HepG2 (cell line): ENCODE measurements around the gene TMEM235. TPM values are rescaled to one million over a fixed set of nuclear protein-coding genes. Genes with fewer than 3 reads are reported as not detected.

Experiments
- ATAC-seq: fragments of 200-7000 bp; cut with Tn5 transposase; 3 replicates; pipeline ENCODE4 v1.9.1; 2020; ENCODE audit warnings: mild to moderate bottlenecking, moderate library complexity
- BruUV-seq: library from RNA; stranded (reverse); fragments of 400-500 nt; replicated peaks from 2 replicates; lab custom pipeline; 2021; lab: Mats Ljungman, UMichigan
- CTCF ChIA-PET: fragments of 300-600 bp; formaldehyde crosslinking; extraction: SDS; loops from one replicate; lab custom pipeline; 2021; ENCODE audit warnings: low total read pairs, inconsistent platforms, low intra/inter-chr PET ratio; lab: Yijun Ruan, JAX
- POLR2A ChIA-PET: fragments of 350-600 bp; sonication (Branson Sonifier 250); formaldehyde crosslinking; loops from one replicate; lab custom pipeline; 2020; ENCODE audit warnings: antibody characterized with exemption, inconsistent platforms; lab: Yijun Ruan, JAX
- DNase-seq: peaks from one replicate; pipeline ENCODE4 v3.0.0-alpha.2; 2015; ENCODE audit warnings: low spot score
- FAIRE-seq: peaks from 3 replicates; lab custom pipeline; 2011; peaks lifted over from hg19 to GRCh38; lab: Jason Lieb, UNC
- H2AFZ ChIP-seq: one replicate; pipeline ENCODE4 v1.6.1; 2011; ENCODE audit warnings: low read length, inconsistent platforms
- H3K27ac ChIP-seq: fragments of 300-600 bp; 3 replicates; pipeline ENCODE4 v1.8.0; 2011; ENCODE audit warnings: mixed run types, mild to moderate bottlenecking, mixed read lengths, low read length, inconsistent platforms; ENCODE audit not compliant: insufficient read depth; ENCODE audit errors: extremely low read length
- H3K27me3 ChIP-seq, 2 experiments: fragments of 200-600 bp in 1 of 2; 2 replicates in 1 of 2; 3 replicates in 1 of 2; pipeline versions ENCODE4 v1.6.0 to v1.8.0; 2011; ENCODE audit warnings: low read length in 2 of 2, mild to moderate bottlenecking in 2 of 2, moderate library complexity in 2 of 2, inconsistent platforms in 1 of 2; ENCODE audit not compliant: insufficient read depth in 2 of 2, control insufficient read depth in 1 of 2
- H3K36me3 ChIP-seq, 2 experiments: fragments of 200-600 bp in 1 of 2; replicated peaks in 1 of 2; 2 replicates in 1 of 2; 3 replicates in 1 of 2; pipeline versions ENCODE4 v1.5.1 to v1.8.0; 2011; ENCODE audit warnings: low read length in 2 of 2, inconsistent platforms in 1 of 2; ENCODE audit not compliant: insufficient read depth in 2 of 2, control insufficient read depth in 1 of 2
- H3K4me1 ChIP-seq: 2 replicates; pipeline ENCODE4 v1.5.1; 2012; ENCODE audit warnings: low read length, inconsistent platforms; ENCODE audit not compliant: insufficient read depth
- H3K4me2 ChIP-seq: 2 replicates; pipeline ENCODE4 v1.6.0; 2011; ENCODE audit warnings: low read depth, low read length, inconsistent platforms
- H3K4me3 ChIP-seq, 3 experiments: fragments of 200-600 bp in 1 of 3; sonication (generic), shearing (Covaris generic) in 1 of 3; replicated peaks in 1 of 3; 2 replicates each; pipeline ENCODE4 v1.5.1; 2011 to 2016; ENCODE audit warnings: low read length in 3 of 3, inconsistent platforms in 2 of 3, low read depth in 2 of 3, mild to moderate bottlenecking in 2 of 3, control low read depth in 1 of 3, mixed read lengths in 1 of 3; ENCODE audit not compliant: insufficient read depth in 1 of 3
- H3K79me2 ChIP-seq: one replicate; pipeline ENCODE4 v1.6.1; 2011; ENCODE audit warnings: low read length, inconsistent platforms; ENCODE audit not compliant: insufficient read depth
- H3K9ac ChIP-seq: 2 replicates; pipeline ENCODE4 v1.6.0; 2011; ENCODE audit warnings: mild to moderate bottlenecking, low read depth, low read length, inconsistent platforms; ENCODE audit not compliant: insufficient read depth
- H3K9me3 ChIP-seq: 2 replicates; pipeline ENCODE4 v1.5.1; 2012; ENCODE audit warnings: mild to moderate bottlenecking, low read length
- H4K20me1 ChIP-seq: 2 replicates; pipeline ENCODE4 v1.6.0; 2011; ENCODE audit warnings: inconsistent platforms, mild to moderate bottlenecking, low read length, moderate library complexity; ENCODE audit not compliant: insufficient read depth
- ARID4A ChIP-seq: sonication (generic); formaldehyde crosslinking; IDR thresholded peaks from 2 replicates; pipeline ENCODE4 v1.5.0; 2020; ENCODE audit warnings: mild to moderate bottlenecking, missing genetic modification reagents, borderline replicate concordance
- CCAR2 ChIP-seq: fragments of 200-400 bp; formaldehyde crosslinking; optimal IDR thresholded peaks from 2 replicates; pipeline ENCODE3; 2018; ENCODE audit warnings: low read depth, mild to moderate bottlenecking, low read length, moderate library complexity
- MEIS1 ChIP-seq: sonication (generic); formaldehyde crosslinking; IDR thresholded peaks from 2 replicates; pipeline ENCODE4 v1.9.0; 2021; ENCODE audit warnings: mild to moderate bottlenecking, missing genetic modification reagents, moderate library complexity, borderline replicate concordance
- SIX1 ChIP-seq: sonication (generic); formaldehyde crosslinking; IDR thresholded peaks from 2 replicates; pipeline ENCODE4 v1.4.0; 2020; ENCODE audit warnings: missing genetic modification reagents, borderline replicate concordance
- TOE1 ChIP-seq: sonication (generic); formaldehyde crosslinking; IDR thresholded peaks from 2 replicates; pipeline ENCODE4 v1.4.0; 2020; ENCODE audit warnings: mild to moderate bottlenecking, missing genetic modification reagents
- ZSCAN29 ChIP-seq: sonication (generic); formaldehyde crosslinking; conservative IDR thresholded peaks from 2 replicates; pipeline ENCODE4 v1.4.0; 2020; ENCODE audit warnings: mild to moderate bottlenecking, missing genetic modification reagents
- WGBS: methylation state at CpG from one replicate; pipeline ENCODE4 v1.1.6; 2017; ENCODE audit warnings: low lambda C conversion rate; 5-methylcytosine and 5-hydroxymethylcytosine counted together
- in situ Hi-C: cut with HindIII; loops from 2 replicates; pipeline ENCODE4 v1.10.0; 2017; ENCODE audit warnings: low pct_unique_long_range_greater_than_20kb; ENCODE audit not compliant: extremely low pct_ligation_motif_present
- intact Hi-C: fragments of 100-400 bp; cut with micrococcal nuclease; formaldehyde crosslinking; loops from one replicate; pipeline ENCODE4 v1.10.0; 2022; ENCODE audit not compliant: unreplicated experiment
- polyA plus RNA-seq, 8 experiments: library from polyadenylated mRNA; depleted of rRNA in 3 of 8; stranded (reverse) in 7 of 8; unstranded in 1 of 8; fragments of >200 nt; fragmentation: Illumina TruSeq in 4 of 8; extraction: Trizol in 4 of 8; gene quantifications; 2 replicates each; pipeline versions ENCODE4 v1.2.1 to v1.2.3, GENCODE V29; 2011 to 2016; ENCODE audit warnings: low read depth in 4 of 8, missing spikeins in 1 of 8, mixed read lengths in 1 of 8; ENCODE audit not compliant: insufficient read depth in 1 of 8
- total RNA-seq, 5 experiments: library from RNA; depleted of rRNA; stranded (reverse); fragments of >200 nt; fragmentation: Illumina TruSeq; extraction: Trizol; gene quantifications; 2 replicates each; pipeline ENCODE4 v1.2.3, GENCODE V29; 2016; ENCODE audit warnings: low read depth in 1 of 5
- TF ChIP-seq, protein P1 (sequence below): sonication (generic); formaldehyde crosslinking; IDR thresholded peaks from 2 replicates; pipeline ENCODE4 v1.4.0; 2020; ENCODE audit warnings: missing genetic modification reagents
- TF ChIP-seq, protein P2 (sequence below): sonication (generic); formaldehyde crosslinking; IDR thresholded peaks from 2 replicates; pipeline ENCODE4 v1.4.0; 2020; ENCODE audit warnings: low read depth, missing genetic modification reagents
- TF ChIP-seq, protein P3 (sequence below): sonication (generic); formaldehyde crosslinking; IDR thresholded peaks from 2 replicates; pipeline ENCODE4; 2020; ENCODE audit warnings: missing genetic modification reagents, mild to moderate bottlenecking, borderline replicate concordance

The TMEM235 gene
- total and polyA plus RNA-seq, 2 of the 13 experiments (the other 11 are each of a cell fraction or from before 2014, with no cell fraction given) = not detected

- FAIRE-seq (no peak), ATAC-seq (no peak), DNase-seq (no peak)
- no peak overlapping the region for H2AFZ ChIP-seq
- H3K27ac ChIP-seq = no peak overlapping the region
- intact Hi-C loops (loop anchor here (10.0 kb wide), 1 partner anchor 60 kb away; no protein-coding TSS in a partner anchor), in situ Hi-C loops (no loop called here)
- H4K20me1 ChIP-seq = no peaks in the 10 kb centered on the region
- CTCF ChIA-PET = no interaction called here
- POLR2A ChIA-PET = interaction anchor here (1.3 to 1.7 kb wide), 2 partner anchors 8 to 13 kb away, joined by 5 to 7 read pairs; no protein-coding TSS in a partner anchor
- no peaks in the 10 kb centered on the region for H3K36me3 ChIP-seq
- H3K9me3 ChIP-seq = no peaks in the 10 kb centered on the region
- H3K9ac ChIP-seq = no peak overlapping the region
- H3K79me2 ChIP-seq = no peaks in the 10 kb centered on the region
- H3K4me3 ChIP-seq = no peak overlapping the region; a peak in 1 of 6 replicates
- peaks cover 2 to 41% of the 10 kb centered on the region in 2 experiments; a peak in 4 of 5 replicates for H3K27me3 ChIP-seq
- no TSS peak for BruUV-seq
- no peak overlapping the region for H3K4me2 ChIP-seq
- 59% methylated on average over 18 of the region's 18 CpGs for WGBS
- peaks cover 63% of the 10 kb centered on the region for H3K4me1 ChIP-seq
- TF ChIP-seq CCAR2 = no peak
- TF ChIP-seq, protein P1, sequence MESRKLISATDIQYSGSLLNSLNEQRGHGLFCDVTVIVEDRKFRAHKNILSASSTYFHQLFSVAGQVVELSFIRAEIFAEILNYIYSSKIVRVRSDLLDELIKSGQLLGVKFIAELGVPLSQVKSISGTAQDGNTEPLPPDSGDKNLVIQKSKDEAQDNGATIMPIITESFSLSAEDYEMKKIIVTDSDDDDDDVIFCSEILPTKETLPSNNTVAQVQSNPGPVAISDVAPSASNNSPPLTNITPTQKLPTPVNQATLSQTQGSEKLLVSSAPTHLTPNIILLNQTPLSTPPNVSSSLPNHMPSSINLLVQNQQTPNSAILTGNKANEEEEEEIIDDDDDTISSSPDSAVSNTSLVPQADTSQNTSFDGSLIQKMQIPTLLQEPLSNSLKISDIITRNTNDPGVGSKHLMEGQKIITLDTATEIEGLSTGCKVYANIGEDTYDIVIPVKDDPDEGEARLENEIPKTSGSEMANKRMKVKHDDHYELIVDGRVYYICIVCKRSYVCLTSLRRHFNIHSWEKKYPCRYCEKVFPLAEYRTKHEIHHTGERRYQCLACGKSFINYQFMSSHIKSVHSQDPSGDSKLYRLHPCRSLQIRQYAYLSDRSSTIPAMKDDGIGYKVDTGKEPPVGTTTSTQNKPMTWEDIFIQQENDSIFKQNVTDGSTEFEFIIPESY (CRISPR knock-in tag) = peak; percentile 94
- no peak for TF ChIP-seq TOE1 (CRISPR knock-in tag)
- no peak for TF ChIP-seq ZSCAN29 (CRISPR knock-in tag)
- TF ChIP-seq, protein P2, sequence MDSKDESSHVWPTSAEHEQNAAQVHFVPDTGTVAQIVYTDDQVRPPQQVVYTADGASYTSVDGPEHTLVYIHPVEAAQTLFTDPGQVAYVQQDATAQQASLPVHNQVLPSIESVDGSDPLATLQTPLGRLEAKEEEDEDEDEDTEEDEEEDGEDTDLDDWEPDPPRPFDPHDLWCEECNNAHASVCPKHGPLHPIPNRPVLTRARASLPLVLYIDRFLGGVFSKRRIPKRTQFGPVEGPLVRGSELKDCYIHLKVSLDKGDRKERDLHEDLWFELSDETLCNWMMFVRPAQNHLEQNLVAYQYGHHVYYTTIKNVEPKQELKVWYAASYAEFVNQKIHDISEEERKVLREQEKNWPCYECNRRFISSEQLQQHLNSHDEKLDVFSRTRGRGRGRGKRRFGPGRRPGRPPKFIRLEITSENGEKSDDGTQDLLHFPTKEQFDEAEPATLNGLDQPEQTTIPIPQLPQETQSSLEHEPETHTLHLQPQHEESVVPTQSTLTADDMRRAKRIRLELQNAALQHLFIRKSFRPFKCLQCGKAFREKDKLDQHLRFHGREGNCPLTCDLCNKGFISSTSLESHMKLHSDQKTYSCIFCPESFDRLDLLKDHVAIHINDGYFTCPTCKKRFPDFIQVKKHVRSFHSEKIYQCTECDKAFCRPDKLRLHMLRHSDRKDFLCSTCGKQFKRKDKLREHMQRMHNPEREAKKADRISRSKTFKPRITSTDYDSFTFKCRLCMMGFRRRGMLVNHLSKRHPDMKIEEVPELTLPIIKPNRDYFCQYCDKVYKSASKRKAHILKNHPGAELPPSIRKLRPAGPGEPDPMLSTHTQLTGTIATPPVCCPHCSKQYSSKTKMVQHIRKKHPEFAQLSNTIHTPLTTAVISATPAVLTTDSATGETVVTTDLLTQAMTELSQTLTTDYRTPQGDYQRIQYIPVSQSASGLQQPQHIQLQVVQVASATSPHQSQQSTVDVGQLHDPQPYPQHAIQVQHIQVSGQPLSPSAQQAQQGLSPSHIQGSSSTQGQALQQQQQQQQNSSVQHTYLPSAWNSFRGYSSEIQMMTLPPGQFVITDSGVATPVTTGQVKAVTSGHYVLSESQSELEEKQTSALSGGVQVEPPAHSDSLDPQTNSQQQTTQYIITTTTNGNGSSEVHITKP = no peak
- TF ChIP-seq MEIS1 (CRISPR knock-in tag) = 0 out of 2 replicates have a peak, but pooled peaks have one; percentile 8
- TF ChIP-seq SIX1 = no peak
- TF ChIP-seq, protein P3, sequence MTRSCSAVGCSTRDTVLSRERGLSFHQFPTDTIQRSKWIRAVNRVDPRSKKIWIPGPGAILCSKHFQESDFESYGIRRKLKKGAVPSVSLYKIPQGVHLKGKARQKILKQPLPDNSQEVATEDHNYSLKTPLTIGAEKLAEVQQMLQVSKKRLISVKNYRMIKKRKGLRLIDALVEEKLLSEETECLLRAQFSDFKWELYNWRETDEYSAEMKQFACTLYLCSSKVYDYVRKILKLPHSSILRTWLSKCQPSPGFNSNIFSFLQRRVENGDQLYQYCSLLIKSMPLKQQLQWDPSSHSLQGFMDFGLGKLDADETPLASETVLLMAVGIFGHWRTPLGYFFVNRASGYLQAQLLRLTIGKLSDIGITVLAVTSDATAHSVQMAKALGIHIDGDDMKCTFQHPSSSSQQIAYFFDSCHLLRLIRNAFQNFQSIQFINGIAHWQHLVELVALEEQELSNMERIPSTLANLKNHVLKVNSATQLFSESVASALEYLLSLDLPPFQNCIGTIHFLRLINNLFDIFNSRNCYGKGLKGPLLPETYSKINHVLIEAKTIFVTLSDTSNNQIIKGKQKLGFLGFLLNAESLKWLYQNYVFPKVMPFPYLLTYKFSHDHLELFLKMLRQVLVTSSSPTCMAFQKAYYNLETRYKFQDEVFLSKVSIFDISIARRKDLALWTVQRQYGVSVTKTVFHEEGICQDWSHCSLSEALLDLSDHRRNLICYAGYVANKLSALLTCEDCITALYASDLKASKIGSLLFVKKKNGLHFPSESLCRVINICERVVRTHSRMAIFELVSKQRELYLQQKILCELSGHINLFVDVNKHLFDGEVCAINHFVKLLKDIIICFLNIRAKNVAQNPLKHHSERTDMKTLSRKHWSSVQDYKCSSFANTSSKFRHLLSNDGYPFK (CRISPR knock-in tag) = 0 out of 2 replicates have a peak, but pooled peaks have one; percentile 1
- TF ChIP-seq ARID4A = no peak
Observed at GRCh38 chr17:78255029-78255656, 23.7 kb downstream of the TMEM235 start.
